NCI-H524 treated with DMSO at 0.1 percent for 48 hours (cell line): ENCODE results near the gene GDF7.
A peak's percentile ranks its signal among the peaks of the same experiment; 100 is the strongest.

ENCODE experiments used
- DNase-seq: peaks from one replicate; lab custom pipeline; 2025; lab: John Stamatoyannopoulos, UW

The GDF7 gene

DNA sequence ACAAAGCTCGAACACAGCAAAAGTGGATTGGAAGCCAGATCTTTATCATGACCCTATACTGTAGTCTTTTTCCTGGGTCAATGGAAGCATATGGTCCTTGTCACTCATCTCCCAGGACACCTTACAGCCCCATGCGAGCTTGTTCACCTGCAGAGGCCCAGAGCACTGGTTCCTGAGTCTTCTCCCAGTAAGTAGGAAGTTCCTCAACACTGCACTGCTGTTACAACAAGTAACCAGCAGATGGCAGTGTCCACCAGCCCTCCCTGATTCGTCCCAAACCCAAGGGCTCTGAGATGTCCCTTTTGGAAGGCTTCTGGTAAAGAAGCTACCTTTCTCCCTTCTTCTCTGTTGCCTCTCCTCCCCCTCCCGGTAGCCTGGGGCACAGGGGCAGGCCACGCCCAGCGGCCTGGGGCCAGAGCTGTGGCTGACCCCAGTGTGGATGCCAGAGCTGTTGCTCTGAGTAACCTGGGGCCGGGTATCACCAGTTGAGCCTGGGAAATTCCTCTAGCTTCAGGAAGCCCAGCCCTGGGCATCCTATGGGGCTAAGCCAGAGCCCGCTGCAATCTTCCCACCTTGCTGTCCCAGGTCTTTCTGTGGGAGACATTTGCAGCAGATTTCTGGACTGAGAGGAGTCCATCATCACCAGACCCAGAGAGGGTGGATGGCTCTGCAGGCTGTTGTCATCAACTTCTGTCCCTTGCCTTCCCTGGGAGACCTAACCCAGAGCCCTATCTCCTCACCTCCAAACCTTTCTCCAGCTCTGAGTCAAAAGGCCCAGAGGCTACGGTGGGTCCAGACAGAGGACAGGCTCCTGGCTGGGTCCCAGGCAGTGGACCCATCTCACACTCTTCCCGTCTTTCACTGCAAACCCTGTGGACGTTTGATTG lies 5.3 kb upstream of the GDF7 start:
- peak; percentile 14 for DNase-seq

DNA sequence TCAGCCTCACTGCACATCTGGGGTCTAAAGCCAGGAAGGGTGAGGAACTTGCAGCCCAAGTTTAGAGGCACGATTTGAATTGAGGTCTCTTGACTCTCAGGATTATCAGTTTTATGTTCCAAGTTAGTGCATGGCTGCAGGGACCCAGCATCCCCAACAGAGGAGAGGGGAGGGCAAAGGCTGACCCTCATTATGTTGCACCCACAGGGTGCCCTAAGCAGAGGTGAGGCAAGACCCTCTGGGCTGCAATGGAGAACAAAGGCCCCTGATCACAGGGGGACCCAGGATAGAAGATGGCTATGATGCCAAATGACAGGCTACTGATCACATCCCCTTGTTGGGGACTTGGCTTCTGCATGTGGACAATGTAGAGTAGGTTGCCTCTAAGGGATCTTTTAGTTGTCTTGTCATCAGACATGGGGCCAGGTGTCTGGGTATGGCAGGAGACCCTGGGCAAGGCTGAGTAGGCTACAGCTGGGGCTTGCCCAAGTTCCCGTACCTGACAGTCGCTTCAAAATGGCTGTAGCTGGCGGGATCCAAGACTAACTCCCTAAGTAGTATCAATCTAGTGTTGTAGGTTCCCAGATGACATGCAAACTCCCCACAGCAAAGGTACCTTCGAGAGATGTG lies 4.5 kb upstream of the GDF7 start:
- no peak for DNase-seq

DNA sequence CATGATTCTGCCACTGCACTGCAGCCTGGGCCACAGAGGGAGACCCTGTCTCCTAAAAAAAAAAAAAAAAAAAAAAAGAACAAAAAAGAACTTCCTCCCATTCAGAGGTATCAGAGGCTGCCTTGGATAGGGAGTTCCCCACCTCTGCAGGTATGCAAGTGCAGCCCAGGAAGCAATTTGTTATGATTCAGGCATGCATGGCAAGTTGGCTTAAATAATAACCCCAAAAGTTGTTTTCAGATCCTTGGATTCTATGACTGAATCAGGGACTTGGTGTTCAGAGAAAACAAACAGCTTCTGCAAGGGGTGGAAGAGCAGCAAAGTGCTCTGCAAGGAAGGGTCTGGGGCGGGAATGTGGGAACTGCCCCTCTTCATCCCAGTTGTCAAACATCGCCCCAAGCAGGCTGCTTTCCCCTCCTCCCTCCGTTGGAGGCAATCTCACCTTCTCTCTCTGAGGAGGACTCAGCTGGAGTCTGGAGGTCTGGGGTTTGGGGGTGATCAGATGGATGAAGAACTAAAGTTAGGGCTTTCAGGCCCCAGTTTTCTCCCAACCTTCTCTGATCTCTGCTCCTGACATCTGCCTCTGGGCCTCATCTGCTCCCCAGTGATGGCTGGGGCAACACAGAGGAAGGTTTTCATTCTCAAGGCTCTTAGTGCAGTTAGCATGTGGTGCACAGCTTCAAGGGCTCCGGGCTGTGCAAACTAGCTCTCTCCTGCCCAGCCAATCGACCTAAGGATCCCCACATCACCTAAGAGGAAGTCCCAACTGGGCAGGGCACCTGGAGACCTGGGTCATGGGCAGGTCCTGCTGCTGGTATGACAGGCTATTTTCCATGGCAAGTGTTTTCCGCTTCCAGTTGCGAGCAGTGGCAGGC lies 3.5 kb upstream of the GDF7 start:
- no peak for DNase-seq

- no peak for DNase-seq
These were observed 2.9 kb upstream of the GDF7 start for GRCh38 chr2:20664071-20664390.

DNA sequence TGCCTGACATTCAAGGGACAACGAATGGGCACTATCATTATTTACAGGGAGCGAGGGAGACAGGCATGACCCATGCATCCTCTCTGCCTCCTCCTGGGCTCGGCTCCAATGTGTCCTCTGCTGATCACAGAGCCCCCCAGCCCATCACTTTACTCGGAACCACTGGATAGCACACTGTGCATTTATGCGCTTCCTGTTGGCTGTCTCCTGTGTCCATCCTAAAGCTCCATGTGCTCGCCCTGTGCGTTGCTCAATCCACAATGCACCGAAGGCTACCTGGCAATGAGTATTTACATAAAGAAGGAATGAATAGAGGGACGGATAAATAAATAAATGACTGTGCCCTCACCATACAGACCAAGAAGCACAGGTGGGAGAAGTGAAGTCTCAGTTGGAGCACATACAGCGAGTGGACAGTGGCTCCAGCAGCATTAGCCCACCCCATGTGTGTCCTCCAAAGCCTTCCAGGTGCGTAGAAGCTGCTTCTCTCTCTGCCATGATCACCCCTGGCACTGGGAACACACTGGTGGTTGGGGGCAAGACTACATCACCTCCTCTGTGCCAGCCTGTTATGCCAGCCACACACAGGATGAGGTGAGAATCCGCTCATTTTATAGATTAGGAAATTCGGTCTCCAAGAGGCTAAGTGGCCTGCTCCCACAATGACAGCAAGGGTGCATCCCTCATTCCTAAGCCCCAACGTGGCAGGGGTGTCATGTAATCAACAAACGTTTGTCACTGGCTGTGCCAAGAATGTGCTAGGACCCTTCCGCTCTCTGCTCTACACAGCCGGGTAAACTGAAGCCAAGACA lies 2.3 kb upstream of the GDF7 start:
- no peak for DNase-seq

DNA sequence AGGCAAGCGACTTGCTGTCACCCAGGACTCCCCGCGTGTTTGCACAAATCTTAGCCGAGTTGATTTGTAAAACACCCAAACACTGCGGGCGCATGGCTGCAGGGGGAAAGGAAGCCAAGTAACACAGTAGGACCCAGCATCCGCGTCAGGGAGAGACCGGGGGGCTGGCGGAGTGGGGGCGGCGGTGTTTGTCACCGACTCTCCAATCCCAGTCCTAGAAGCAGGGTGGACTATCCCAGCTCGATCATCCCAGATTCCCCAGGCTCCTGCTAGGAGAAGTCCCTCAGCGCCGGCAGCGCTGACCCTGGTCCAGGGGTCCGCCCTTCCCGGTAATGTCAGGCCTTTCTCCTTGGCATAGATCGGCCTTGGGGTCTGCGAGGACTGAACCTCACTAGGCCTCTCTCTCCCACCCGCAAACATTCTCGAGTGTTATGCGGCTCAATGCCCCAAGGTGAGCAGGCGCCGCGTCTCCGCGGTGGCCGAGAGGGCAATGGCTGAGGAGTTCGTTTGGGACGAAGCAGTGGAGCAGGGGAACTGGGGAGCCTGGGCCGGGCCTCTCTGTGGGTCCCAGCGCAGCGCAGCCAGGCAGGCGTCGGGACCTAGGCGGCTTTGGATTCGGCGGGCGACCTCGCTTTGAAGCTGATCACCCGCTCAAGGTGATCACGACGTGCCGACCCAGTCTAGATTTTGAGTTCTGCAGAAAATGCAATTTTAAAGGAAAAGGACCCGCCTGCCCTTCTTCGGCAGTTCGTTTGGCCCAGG lies 1.5 kb upstream of the GDF7 start:
- peak; percentile 4 for DNase-seq

GRCh38 chr2:20666005-20666303 lies 990 bp upstream of the GDF7 start:
- no peak for DNase-seq

DNA sequence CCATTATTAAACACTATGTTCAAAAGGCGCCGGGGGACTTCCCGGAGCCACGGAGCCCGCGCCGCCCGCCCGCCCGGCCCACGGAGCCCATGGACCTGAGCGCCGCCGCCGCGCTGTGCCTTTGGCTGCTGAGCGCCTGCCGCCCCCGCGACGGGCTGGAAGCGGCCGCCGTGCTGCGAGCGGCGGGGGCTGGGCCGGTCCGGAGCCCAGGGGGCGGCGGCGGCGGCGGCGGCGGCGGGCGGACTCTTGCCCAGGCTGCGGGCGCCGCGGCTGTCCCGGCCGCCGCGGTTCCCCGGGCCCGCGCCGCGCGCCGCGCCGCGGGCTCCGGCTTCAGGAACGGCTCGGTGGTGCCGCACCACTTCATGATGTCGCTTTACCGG lies 197 bp downstream of the GDF7 start:
- no peak for DNase-seq

GRCh38 chr2:20667531-20668401 lies 822 bp downstream of the GDF7 start:
- no peak for DNase-seq

- DNase-seq: no peak
These were observed 1.5 kb downstream of the GDF7 start for GRCh38 chr2:20668451-20668850.

- DNase-seq: no peak
These were observed 2.0 kb downstream of the GDF7 start for GRCh38 chr2:20668871-20669475.

- no peak for DNase-seq
These were observed 2.8 kb downstream of the GDF7 start for GRCh38 chr2:20669562-20670314.

DNA sequence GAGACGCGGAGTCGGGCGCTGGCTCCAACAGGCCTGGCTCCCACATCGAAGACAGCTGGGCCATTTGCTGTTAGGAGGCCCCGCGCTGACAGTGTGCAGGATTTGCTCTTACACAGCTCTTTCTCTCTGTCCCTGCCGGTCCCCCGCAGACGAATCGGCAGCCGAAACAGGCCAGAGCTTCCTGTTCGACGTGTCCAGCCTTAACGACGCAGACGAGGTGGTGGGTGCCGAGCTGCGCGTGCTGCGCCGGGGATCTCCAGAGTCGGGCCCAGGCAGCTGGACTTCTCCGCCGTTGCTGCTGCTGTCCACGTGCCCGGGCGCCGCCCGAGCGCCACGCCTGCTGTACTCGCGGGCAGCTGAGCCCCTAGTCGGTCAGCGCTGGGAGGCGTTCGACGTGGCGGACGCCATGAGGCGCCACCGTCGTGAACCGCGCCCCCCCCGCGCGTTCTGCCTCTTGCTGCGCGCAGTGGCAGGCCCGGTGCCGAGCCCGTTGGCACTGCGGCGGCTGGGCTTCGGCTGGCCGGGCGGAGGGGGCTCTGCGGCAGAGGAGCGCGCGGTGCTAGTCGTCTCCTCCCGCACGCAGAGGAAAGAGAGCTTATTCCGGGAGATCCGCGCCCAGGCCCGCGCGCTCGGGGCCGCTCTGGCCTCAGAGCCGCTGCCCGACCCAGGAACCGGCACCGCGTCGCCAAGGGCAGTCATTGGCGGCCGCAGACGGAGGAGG lies 3.5 kb downstream of the GDF7 start:
- DNase-seq: no peak

DNA sequence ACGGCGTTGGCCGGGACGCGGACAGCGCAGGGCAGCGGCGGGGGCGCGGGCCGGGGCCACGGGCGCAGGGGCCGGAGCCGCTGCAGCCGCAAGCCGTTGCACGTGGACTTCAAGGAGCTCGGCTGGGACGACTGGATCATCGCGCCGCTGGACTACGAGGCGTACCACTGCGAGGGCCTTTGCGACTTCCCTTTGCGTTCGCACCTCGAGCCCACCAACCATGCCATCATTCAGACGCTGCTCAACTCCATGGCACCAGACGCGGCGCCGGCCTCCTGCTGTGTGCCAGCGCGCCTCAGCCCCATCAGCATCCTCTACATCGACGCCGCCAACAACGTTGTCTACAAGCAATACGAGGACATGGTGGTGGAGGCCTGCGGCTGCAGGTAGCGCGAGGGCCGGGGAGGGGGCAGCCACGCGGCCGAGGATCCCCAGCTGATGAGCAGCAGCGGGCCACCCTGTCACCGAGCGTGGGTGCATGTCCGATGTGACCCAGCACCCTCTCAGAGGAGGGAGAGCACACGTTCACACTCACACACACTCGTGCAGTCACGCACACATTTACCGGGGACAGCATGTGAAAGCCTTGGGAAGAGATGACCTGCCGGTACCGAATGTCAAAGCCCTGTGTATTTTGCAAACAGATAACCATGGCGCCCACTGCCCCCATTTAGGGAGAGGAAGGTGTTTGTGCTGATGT lies 4.2 kb downstream of the GDF7 start:
- no peak for DNase-seq

DNA sequence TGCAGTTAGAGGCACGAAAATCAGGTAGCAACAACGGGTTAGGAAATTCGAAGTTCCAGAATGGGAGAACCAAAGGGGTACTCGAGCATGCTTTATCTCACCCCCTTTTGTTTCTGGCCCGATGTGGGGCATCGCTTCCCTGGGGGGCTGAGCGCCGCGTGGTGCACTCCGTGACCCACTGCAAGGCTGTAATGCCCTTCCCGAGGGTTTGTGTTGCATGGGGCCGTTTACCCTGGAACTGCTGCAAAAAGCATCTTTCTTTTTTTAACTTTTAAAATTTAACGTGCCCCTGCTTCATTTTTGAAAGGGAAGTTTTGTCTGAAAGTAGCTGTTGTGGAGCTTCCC lies 4.8 kb downstream of the GDF7 start:
- no peak for DNase-seq

DNA sequence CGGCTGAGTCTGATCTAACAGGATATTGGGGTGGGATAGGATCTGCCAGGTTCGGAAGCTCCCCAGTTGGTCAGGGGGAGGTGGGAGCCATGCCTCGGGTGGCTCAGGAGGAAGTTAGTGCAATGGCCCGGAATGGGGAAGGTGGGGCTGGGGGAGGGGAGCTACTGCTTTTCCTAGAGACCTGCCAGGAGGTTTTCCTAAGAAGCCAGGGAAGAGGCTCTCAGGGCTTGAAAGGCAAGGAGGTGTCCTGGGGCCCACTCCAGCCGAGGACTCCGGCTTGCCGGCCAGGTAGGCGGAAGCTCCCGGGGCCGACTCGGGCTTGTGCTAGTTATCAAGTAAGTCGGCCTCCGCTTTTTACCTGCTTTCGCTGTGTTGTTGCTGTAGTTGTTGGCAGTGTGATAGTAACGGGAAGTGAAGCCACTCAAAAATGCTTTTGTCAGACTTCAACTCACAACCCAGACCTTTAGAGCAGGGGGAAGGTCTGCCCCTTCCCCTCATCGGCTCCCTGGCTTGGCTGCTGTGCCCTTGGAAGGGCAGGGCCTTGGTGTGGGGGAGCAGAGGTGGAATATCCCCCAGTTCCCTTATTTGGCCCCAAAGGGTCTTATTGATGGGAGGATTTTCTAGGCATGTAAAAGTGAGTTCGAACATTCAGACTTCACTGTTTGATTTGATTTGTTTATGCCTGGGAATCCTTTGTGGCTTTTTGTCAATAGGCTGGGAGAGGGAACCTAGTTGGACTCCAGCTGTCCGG lies 5.4 kb downstream of the GDF7 start:
- DNase-seq: no peak

GRCh38 chr2:20673686-20674308 lies 6.9 kb downstream of the GDF7 start:
- no peak for DNase-seq
